Adipose tissue (tissue), 3 donors: ENCODE results near the gene GALNT9. TPM values are rescaled to one million over a fixed set of nuclear protein-coding genes. Genes with fewer than 3 reads are reported as not detected.
"Not testable (repeated sequence)": the region's sequence is repeated elsewhere in the genome, so short reads cannot be mapped to it uniquely, and the experiment has no call there.

Experiments used
- H3K27ac ChIP-seq: one replicate; pipeline ENCODE4 v1.5.1; 2013; ENCODE audit warnings: low read depth, low read length
- WGBS, 3 donors: extraction: QIAGEN DNeasy Blood & Tissue Kit; methylation state at CpG; one replicate each; pipeline ENCODE4 v1.1.7; 2013; 5-methylcytosine and 5-hydroxymethylcytosine counted together
- polyA plus RNA-seq, 3 donors: library from polyadenylated mRNA; stranded (reverse); fragments of 200-250 nt; gene quantifications; one replicate each; pipeline ENCODE4 v1.2.3, GENCODE V29; 2013
- donor health status: healthy with polysubstance abuse.
- donor health status: Bipolar disorder and iron deficiency.
- donor health status: healthy.

GALNT9 gene
- polyA plus RNA-seq, 3 donors = 0.03 to 1.1 (median 1.0) TPM

- no peak overlapping the region for H3K27ac ChIP-seq
- WGBS, 3 donors = 47 to 48% (median 47%) methylated on average over 14 of the region's 14 CpGs
Observed at GRCh38 chr12:132206046-132206434, 123.3 kb downstream of the GALNT9 start.

DNA sequence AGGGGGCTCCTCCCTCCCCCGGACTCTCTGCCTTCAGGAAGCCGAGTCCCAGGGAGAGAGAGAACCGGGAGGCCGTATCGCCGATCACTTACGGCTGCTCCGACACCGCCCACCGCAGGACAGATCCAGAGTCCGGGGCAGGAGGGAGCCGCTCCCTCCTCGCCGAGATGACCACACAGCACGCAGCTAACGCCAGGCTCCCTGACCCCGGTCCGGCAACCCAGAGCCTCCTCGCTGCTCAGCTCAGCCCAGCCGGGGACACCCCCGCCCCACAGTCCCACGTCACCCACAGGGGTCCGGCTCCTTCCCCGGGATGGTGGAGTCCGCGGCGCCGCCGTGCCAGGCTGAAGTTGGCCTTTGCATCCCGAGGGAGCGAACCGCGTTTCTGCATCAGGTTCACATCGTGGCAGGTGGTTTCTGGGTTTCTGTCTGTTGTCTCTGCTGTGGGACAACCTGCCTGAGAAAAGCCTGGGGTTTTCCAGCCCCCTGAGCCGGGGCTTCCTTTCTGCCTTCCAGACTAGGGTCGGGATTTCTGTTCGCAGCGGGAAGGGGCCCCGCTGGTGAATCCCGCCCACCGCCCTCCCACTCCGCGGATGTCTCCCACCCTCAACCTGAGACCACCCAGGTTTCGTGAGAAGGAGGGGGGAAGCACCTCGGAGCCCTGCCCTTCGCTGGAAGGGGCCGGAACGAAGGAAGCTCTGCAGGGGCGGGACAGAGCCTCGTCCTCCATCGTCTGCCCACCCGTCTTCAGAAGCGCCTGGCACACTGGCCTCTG, 123.9 kb downstream of the GALNT9 start:
- H3K27ac ChIP-seq = no peak overlapping the region
- 6 to 10% (median 7%) methylated on average over 50 to 53 of the region's 53 CpGs for WGBS, 3 donors

DNA sequence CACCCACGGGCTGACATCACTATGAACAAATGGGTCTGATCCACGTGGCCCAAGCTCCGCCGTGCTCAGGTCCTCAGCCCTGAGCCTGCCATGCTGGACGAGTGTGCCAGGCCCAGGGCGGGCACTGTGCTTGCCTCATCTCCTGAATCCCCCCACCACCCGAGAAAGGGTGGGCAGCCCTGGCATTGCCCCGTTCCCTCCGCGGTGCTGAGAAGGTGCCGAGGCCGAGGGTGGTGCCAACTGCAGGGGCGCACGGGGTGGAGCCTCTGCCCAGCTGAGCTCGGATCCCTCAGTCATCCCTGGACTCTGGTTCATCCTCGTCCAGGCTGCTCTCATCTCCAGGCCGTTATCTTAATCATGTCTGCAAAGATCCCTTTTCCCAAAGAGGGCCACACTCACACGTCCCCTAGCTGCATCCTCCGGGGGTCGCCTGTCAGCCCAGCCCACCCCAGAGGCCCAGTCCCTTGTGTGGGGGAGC, 124.6 kb downstream of the GALNT9 start:
- no peak overlapping the region for H3K27ac ChIP-seq
- WGBS, 3 donors = 45 to 54% (median 53%) methylated on average over 20 of the region's 20 CpGs

DNA sequence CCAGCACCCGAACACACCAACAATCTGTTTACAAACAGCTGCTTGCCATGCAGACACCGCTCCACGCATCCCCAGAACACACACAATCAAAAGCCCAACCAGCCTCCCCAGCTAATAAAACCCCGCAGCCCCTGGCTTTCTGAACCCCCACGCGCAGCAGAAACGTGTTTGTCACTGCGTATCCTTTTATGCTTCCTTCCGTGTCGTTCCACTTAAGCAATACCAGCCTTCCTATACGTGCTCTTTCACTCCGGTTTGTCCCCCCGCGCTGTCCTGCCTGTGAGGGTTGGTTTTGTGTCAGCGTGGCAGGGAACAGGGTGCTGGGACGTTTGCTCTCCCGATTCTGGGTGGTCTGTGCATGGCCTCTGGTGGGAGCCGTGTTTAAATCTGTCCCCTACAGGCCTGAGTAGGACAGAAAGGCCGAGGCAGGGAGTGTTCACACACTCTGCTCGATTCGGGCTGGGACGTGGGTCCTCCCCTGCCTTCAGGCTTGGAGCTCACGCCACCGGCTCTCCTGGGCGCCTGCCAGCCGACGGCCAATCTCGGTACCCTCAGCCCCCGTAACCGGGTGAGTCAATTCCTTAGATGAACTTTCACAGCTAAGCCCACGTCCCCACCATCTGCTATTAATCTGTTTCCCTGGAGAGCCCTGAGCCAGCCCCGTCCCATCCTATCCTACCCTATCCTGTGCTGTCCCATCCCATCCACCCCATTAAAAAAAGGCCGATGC, 125.2 kb downstream of the GALNT9 start:
- H3K27ac ChIP-seq = no peak overlapping the region
- 52 to 60% (median 53%) methylated on average over 33 of the region's 33 CpGs for WGBS, 3 donors

DNA sequence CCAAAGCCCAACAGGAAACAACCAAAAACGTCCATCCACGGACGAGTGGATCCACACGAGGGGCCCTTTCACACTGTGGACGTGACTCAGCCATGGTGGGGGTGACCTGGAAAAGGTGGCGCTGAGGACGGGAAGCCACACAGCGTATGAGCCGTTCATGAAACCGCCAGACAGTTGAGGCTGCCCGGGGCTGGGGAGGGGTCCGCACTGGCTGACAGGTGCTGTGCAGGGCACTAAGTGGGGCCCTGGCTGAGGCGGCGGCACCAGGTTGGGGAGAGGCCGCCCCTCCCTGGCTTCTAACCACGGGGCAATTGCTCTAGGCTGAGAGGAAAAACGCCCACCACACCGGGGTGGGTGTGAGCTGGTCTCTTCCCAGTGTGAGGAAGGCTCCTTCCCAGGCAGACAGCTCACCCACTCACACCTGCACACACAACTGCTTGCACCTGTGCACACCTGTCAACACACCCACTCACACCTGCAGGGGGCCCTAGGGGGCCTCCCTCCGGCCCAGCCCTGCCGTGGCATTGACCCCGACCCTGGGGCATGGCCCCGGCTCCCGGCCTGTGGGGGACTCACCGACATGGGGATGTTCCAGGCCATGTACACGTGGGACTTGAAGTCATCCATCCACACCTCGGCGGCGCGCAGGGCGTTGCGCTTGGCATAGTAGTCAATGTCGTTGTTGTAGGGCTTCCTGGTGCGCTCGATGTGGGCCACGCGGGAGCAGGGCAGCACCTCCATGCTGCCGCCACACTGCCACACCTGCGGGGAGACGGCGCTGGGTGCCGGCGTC, 126.3 kb downstream of the GALNT9 start:
- WGBS, 3 donors = 72 to 83% (median 82%) methylated on average over 42 of the region's 42 CpGs
- H3K27ac ChIP-seq = no peak overlapping the region

GRCh38 chr12:132201391-132202120, 127.8 kb downstream of the GALNT9 start:
- 71 to 89% (median 84%) methylated on average over 23 of the region's 23 CpGs for WGBS, 3 donors

GRCh38 chr12:132200800-132201199, 128.6 kb downstream of the GALNT9 start:
- WGBS, 3 donors = 74 to 87% (median 86%) methylated on average over 19 of the region's 19 CpGs
- no peak overlapping the region for H3K27ac ChIP-seq

More at GRCh38 chr12:132201391-132202120, 127.8 kb downstream of the GALNT9 start:
- H3K27ac ChIP-seq = no peak overlapping the region

- 68 to 78% (median 71%) methylated on average over 22 to 24 of the region's 24 CpGs for WGBS, 3 donors
- no peak overlapping the region for H3K27ac ChIP-seq
Observed at GRCh38 chr12:132199526-132200319, 129.7 kb downstream of the GALNT9 start.

DNA sequence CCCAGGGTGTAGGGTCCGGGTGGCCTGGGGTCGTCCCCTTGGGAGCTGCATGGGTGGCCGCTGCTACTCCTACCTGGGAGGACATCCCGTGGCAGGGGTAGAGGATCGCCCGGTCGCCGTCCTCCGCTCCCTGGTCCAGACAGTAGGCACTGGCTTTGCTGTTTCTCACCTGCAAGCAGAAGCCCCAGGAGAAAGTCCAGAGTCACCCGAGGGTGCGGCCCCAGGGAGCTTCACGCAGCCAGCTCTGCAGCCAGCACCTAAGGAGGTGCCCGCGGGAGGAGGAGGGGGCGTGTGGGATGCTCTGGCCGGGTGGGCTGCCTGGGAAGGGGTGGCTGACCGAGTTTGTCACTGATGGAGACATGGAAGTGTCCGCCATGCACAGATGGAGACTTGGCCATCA, 130.3 kb downstream of the GALNT9 start:
- H3K27ac ChIP-seq = no peak overlapping the region
- 69 to 84% (median 79%) methylated on average over 18 of the region's 18 CpGs for WGBS, 3 donors

DNA sequence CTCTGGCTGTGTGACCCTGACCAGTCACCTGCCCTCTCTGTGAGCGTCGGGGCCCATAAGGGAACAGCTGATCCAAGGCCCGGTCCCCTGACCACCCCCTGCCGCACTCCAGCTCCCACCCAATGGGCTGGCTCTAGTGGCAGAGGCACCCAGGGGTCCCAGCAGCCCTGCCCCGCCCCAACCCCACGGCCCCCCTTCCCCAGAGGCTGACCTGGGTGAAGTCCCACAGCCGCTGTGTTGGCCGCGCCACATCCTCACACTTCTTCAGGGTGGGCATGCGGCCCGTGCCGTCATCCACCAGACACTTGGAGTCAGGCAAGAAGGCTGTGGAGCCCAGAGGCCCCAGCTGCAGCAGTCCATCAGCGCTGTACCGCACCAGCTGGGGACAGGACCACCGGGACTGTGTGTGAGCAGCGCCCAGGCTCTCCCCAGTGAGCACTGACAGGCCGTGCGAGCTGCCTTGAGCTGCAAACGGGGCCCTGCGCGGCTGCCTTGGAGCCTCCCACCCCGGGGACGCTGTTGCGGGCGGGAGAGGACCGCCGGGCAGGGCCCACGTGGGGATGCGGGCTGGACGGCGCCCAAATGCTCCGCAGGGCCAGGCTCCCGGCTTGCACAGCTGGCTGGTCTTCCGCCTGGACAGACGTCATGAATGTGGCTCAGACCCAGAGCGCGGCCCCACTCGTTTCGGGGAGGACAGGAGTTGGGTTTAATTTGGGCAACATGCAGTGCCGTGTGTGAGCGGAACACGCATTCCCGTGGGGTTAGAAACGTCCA, 131.6 kb downstream of the GALNT9 start:
- no peak overlapping the region for H3K27ac ChIP-seq
- 72 to 77% (median 74%) methylated on average over 37 to 44 of the region's 44 CpGs for WGBS, 3 donors

DNA sequence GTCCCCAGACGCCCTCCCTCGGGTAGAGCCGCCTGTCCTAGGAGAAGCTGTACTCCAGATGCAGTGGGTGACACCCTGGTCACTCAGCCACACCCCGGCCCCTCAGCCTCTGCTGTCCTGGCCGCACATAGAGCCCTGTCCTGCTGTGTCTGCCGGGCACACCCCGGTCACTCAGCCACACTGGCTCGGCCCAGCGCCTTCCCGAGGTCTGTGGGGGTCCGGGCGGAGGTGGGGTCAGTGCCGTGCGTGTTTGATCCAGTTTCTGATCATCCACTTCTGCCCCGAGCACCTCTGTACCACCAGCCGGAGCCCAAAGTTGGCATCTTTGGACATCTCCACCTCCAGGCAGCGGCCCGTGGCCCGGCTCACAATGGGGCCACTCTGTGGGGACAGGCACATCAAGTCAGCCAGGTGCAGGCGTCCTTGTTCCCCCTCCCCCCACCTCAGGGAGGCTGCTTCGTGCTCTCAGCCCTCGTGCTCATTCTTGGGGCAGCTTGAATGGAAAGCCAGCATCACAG, 132.5 kb downstream of the GALNT9 start:
- no peak overlapping the region for H3K27ac ChIP-seq
- 71 to 85% (median 84%) methylated on average over 19 to 22 of the region's 22 CpGs for WGBS, 3 donors

- H3K27ac ChIP-seq = no peak overlapping the region
- WGBS, 3 donors = 68 to 79% (median 75%) methylated on average over 30 to 32 of the region's 32 CpGs
Observed at GRCh38 chr12:132196038-132196872, 133.1 kb downstream of the GALNT9 start.

DNA sequence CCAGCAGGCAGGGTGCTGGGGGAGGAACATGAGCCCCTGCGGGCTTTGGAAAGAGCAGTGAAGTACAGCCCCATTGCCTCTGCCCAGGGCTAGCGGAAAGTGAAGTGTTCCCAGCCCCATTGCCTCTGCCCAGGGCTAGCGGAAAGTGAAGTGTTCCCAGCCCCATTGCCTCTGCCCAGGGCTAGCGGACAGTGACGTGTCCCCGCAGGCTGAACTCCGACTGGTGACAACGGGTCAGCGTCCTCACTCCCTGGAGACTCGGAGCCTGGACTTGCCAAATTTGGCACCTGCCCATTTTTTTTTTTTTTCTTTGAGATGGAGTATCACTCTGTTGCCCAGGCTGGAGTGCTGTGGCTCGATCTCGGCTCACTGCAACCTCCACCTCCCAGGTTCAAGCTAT, 134.1 kb downstream of the GALNT9 start:
- 77 to 86% (median 82%) methylated on average over 12 of the region's 12 CpGs for WGBS, 3 donors
- H3K27ac ChIP-seq = not testable (repeated sequence)

GRCh38 chr12:132194556-132194955, 134.8 kb downstream of the GALNT9 start:
- 63 to 79% (median 77%) methylated on average over 8 of the region's 8 CpGs for WGBS, 3 donors
- no peak overlapping the region for H3K27ac ChIP-seq

DNA sequence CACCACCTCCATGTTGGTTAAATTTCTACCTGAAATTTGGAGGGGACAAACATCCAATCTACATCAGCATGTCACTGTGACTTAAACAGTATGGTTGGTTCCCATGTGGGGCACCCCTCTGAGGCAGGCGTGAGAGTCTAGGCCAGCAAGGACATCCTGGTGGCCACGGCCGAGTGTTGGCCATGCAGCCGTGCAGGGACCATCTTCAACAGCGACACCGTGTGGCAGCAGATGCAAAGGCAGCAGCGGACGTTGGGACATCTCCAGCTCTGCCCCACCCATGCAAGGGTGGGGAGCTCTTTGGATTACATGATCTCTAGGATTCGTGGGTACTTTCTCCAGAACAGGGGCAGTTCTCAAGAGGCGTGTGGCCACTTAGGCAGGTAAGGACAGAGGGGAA, 135.3 kb downstream of the GALNT9 start:
- H3K27ac ChIP-seq = no peak overlapping the region
- 46 to 53% (median 47%) methylated on average over 10 of the region's 10 CpGs for WGBS, 3 donors
